BJ (cell line): ENCODE data around the gene ZNF625. TPM values are rescaled to one million over a fixed set of nuclear protein-coding genes. Genes with fewer than 3 reads are reported as not detected.

Experiments
- CTCF ChIA-PET: fragments of 350-600 bp; formaldehyde crosslinking; extraction: SDS; loops from one replicate; lab custom pipeline; 2021; ENCODE audit warnings: antibody characterized with exemption, inconsistent platforms; lab: Yijun Ruan, JAX
- POLR2A ChIA-PET: fragments of 300-600 bp; sonication (Branson Sonifier 250); formaldehyde crosslinking; extraction: SDS; loops from one replicate; lab custom pipeline; 2021; ENCODE audit warnings: antibody characterized with exemption; lab: Charles Lee
- DNase-seq: peaks from one replicate; pipeline ENCODE4 v3.0.0-alpha.2; 2011; ENCODE audit warnings: low read depth
- H3K27me3 ChIP-seq: 2 replicates; pipeline ENCODE4 v1.6.0; 2011; ENCODE audit warnings: low read length; ENCODE audit not compliant: control insufficient read depth, insufficient read depth
- H3K36me3 ChIP-seq: 2 replicates; pipeline ENCODE4 v1.5.1; 2011; ENCODE audit warnings: low read length; ENCODE audit not compliant: control insufficient read depth, insufficient read depth
- H3K4me3 ChIP-seq: 2 replicates; pipeline ENCODE4 v1.5.1; 2011; ENCODE audit warnings: low read depth, mild to moderate bottlenecking, control low read depth, low read length
- polyA plus RNA-seq: library from polyadenylated mRNA; depleted of rRNA; stranded (reverse); fragments of >200 nt; gene quantifications from 2 replicates; pipeline ENCODE4 v1.2.3, GENCODE V29; 2011
- TF ChIP-seq, protein P1 (sequence below): IDR thresholded peaks from 2 replicates; pipeline ENCODE4 v1.5.1; 2011; ENCODE audit warnings: low read depth, mild to moderate bottlenecking, control low read depth, inconsistent platforms, low read length, moderate library complexity; ENCODE audit not compliant: insufficient read depth

Gene ZNF625
- polyA plus RNA-seq, 1 experiment, result 1.5 TPM

- Histone ChIP-seq H3K27me3 (no peaks in the 10 kb centered on the region), H3K36me3 (peaks cover 2% of the 10 kb centered on the region), H3K4me3 (peak within 1 kb of the TSS; percentile 79)
- POLR2A ChIA-PET, result no interaction called here
- peak; percentile 68 for DNase-seq
- TF ChIP-seq, protein P1, sequence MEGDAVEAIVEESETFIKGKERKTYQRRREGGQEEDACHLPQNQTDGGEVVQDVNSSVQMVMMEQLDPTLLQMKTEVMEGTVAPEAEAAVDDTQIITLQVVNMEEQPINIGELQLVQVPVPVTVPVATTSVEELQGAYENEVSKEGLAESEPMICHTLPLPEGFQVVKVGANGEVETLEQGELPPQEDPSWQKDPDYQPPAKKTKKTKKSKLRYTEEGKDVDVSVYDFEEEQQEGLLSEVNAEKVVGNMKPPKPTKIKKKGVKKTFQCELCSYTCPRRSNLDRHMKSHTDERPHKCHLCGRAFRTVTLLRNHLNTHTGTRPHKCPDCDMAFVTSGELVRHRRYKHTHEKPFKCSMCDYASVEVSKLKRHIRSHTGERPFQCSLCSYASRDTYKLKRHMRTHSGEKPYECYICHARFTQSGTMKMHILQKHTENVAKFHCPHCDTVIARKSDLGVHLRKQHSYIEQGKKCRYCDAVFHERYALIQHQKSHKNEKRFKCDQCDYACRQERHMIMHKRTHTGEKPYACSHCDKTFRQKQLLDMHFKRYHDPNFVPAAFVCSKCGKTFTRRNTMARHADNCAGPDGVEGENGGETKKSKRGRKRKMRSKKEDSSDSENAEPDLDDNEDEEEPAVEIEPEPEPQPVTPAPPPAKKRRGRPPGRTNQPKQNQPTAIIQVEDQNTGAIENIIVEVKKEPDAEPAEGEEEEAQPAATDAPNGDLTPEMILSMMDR, result no peak
- CTCF ChIA-PET, result interaction anchor here (0.8 to 1.9 kb wide), 4 partner anchors 23 to 239 kb away, joined by 3 to 4 read pairs (median 4); partner anchors contain the start of gene ZNF20
Observed at GRCh38 chr19:12162882-12163806, 6.6 kb upstream of the ZNF625 start, which contains the start of gene ZNF136. Gene ZNF136, plus strand, starts transcription at chr19:12163096. Its CDS starts 108 bp downstream, at chr19:12163204.

DNA sequence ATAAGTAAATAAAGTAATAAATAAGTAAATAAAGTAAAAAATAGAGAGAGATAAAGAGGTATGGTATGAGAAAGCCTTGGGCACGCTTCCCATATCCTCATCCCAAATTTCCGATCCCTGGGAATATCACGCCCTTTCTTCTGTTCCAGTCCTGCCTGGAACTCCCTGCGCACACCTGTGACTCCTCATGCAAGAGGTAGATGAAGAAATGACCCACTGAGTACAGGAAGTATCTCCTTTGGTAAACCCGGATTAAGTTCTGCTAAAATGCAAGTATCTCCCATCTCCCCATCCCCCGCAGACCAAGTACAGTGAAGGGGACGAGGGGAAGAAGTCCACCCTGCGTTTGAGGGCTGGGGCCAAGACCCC, 6.0 kb upstream of the ZNF625 start:
- Histone ChIP-seq H3K27me3 (no peaks in the 10 kb centered on the region), H3K36me3 (peaks cover 2% of the 10 kb centered on the region), H3K4me3 (peak overlapping the region; percentile 79)
- no peak for DNase-seq
- ChIA-PET POLR2A (no interaction called here), CTCF (interaction anchor here (0.6 to 1.9 kb wide), 5 partner anchors 22 to 239 kb away, joined by 3 to 4 read pairs (median 3); partner anchors contain the start of gene ZNF20)
- TF ChIP-seq, protein P1, result no peak

GRCh38 chr19:12159773-12160414, 3.4 kb upstream of the ZNF625 start:
- DNase-seq, result no peak
- POLR2A ChIA-PET, result no interaction called here
- Histone ChIP-seq H3K36me3 (no peaks in the 10 kb centered on the region), H3K4me3 (no peak overlapping the region), H3K27me3 (no peaks in the 10 kb centered on the region)
- TF ChIP-seq, protein P1, result no peak
- CTCF ChIA-PET, result interaction anchor here (1.5 kb wide), 1 partner anchor 19 kb away, joined by 6 read pairs; no protein-coding TSS in a partner anchor

- Histone ChIP-seq H3K27me3 (no peaks in the 10 kb centered on the region), H3K36me3 (peaks cover 3% of the 10 kb centered on the region; the same call in 1 of the 2 replicates), H3K4me3 (peak overlapping the region; percentile 67)
- ChIA-PET CTCF (interaction anchor here (1.1 to 2.2 kb wide), 2 partner anchors 14 to 274 kb away, joined by 3 to 16 read pairs; partner anchors contain the start of gene ZNF20), POLR2A (no interaction called here)
- TF ChIP-seq, protein P1, result no peak
- DNase-seq, result no peak
Observed at GRCh38 chr19:12155324-12155860, 1.1 kb downstream of the ZNF625 start.
